HG02623 (cell line): ENCODE measurements around the gene DCN.

Source experiments
- ATAC-seq: cut with Tn5 transposase; IDR thresholded peaks from one replicate; pipeline ENCODE4 v1.9.1; 2021; ENCODE audit warnings: moderate library complexity; ENCODE audit not compliant: unreplicated experiment

DCN gene

DNA sequence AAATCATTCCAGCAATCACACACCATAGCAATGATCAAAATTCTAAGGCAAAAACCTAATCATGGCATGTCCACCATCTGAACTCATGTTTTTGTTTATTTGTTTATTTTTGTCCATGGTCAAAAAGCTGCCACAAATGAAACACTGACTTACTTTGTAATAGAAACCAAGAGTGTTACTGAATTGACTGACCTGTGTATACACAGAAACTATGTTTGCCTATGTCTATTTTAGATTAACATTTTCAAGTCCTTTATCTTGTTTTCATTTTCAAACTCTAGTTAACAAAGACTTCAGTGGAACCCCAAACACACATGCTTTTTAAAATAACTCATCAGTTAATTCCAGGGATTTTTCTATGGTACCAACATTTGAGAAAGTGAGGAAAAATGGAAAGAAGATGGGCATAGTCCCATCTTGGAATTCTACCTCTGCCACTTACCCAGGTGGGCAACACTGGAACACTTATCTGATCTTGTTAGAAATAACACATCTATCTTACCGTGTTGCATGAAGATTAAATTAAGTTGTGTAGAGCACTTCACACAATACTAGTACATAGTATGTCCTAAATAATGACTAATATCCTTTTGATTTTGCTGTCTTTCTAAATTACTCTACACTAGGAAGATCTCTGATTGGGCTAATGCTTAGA lies 77.7 kb downstream of the DCN start:
- ATAC-seq: peak; percentile 60

DNA sequence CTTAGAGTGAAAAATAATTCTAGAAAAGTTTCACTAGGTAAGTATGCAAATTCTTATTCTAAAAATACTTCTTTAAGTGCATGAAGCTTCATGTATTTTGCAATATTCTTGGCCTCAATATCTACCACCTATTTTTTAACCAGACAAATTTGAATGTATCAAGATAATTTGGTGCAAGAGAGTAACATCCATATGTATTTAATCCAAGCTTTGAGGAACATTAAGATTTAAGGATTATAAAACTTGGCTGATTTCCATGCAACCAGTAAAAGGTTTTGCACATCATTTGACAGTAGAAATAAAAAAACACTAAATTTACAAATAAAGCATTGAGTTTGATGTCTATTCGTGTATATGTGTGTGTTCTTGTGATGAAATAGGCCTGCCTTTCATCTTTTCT lies 79.0 kb downstream of the DCN start:
- ATAC-seq: no peak

DNA sequence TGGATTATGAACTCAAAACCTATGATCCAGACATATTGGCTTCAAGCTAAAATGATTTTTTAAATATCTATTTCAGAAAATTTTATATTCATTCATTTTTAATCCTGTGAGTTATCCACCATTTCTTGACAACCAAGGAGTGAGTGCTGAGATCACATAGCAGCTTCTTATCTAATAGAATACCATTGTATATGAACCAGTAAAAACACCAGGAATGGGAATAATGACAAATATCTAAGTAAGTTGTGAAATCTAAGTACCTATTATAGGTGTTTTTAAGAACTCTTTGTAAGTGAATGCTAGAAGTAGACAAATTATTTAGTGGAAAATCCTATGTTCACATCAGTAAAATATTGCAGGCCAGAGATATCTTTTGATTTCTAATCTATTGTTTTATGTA lies 79.5 kb downstream of the DCN start:
- no peak for ATAC-seq

DNA sequence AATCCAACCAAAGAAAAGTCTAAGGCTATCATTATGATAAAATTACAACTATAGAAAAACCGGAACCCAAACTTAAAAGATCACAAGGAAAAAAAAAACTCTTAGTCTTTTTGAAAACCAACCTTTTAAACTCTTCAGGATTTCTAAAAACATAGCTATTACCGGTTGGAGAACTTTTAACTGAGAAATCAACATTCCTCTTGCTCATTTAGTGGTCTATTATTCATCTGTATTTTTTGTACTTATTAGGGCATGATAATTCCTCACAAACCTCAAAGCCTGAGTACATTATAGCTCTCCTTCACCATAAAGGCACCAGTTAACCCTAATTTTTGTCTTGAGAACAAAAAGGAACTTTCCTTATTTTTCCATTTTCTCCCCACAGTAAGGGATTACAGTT lies 81.7 kb downstream of the DCN start:
- ATAC-seq: no peak

DNA sequence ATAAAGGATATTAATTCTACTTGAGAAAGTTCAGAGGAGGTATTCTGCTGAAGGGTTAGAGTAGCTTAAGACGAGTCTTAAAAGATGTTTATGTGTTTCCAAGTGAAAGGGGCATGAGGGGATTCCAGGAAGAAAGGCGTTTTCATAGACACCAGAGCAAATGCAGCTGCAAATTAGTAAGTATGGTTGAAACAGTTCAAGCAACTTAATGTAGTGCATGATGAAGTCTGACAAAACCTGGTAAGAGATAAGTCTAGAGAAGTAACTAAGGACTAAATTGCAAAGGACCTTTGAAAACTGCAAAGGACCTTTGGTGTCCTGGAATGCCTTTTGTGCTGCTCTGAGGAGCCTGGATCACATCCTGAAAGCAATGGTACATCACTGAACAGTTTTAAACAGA lies 82.8 kb downstream of the DCN start:
- ATAC-seq: no peak

DNA sequence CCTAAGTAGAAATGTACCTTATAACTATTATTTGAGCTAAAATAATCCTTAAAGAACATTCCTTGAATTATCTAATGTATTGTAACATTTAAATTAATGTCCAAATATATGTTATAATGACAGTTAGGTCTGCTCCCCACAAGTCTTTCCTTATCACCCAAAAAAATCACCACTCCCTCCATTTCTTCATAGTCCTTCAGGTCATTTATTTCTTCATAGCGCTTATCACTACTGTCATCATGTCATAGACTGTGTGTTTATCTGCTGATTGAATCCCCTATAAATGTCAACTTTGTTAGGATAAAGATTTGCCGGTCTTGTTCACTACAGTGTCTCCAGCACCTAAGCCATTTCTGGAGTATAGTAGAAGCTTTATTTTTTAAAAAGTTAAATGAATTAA lies 83.3 kb downstream of the DCN start:
- no peak for ATAC-seq

DNA sequence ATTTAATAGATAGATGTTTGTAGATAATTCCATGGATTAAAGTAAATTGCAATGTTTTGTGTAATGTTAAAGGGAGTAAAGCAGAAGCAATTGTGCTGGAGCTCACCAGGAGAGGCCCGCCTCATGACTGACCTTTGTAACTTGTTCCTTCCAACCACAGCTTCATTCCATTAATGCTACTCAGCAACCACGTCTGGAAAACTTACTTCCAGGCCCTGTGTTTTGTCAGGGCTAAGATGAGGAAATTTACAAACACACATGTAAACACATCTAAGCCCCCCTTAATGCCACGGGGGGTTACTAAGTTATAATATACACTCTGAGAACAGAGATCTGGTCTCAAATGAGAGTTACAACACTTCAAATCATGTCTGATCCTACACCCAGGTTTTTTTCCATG lies 83.7 kb downstream of the DCN start:
- ATAC-seq: no peak

DNA sequence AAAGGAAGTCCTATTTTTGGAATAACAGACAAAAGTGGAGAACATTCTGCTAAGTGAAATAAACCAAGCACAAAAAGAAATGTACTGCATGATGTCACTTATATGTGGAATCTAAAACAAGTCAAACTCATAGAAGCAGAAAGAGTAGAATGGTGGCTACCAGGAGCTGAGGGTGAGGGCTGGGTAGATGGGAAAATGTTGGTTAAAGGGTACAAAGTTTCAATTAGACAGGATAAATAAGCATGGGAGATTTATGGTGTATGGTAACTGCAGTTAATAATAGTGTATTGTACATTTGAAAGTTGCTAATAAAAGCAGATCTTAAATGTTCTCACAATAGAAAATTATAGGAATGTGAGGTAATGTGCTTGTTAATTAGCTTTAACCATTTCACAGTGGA lies 84.2 kb downstream of the DCN start:
- no peak for ATAC-seq

DNA sequence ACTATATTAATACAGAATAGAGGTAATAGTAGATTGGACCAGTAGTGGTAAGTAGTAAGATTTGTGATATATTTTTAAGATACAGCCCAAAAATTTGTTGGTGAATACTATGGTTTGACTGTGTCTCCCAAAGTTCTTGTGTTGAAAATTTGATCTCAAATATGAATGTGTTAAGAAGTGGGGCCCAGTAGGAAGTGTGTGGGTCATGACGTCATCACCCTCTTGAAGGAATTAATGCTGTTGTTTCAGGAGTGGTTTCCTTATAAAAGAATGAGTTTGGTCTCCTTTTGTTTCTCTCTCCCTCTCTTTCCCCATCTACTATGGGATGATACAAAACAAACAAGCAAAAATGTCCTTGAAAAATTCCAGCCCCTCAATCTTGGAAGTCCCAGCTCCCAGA lies 87.7 kb downstream of the DCN start:
- ATAC-seq: no peak

DNA sequence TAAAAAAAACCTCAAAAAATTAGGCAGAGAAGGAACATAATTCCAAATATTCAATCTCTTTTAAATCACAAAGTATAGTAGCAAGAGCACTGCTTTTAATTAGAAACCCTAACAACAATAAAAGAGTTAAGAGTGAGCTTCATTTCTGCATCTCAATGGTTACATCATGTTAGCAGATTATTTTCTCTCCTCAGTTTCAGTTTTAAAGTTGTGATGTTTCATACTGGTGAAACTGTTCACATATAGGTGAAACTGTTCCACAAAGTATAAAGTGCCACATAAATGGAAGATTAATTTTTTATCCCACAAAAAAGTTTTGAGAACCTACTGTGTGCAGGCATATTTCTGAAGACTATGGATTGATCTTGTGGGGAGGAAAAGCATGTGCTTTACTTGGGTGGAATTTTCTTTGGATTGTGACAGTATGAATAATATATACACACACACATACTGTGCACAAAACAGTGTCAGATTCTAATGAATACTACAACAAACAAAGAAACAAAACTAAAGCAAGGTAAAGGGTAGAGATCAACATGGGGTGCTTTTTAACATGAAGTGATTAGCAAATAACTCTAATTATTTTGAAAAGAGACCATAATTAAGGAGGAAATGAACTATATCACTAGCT lies 88.5 kb downstream of the DCN start:
- no peak for ATAC-seq

DNA sequence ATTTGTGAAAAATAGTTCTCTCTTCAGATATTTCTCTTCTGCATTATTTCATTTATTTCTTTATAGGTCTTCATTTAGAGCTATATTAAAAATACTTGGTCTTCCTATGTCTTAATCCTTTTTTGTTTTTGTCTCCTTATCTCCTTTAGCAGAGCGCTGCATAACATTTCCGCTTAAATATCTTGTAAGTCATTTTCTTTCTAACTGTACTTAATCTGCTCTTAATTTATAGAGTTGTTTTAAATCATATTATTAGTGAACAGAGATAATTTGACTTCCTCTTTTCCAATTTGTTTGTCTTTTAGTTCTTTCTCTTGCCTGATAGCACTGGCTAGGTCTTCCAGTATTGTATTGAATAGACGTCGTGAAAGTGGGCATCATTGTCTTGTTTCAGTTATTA lies 89.3 kb downstream of the DCN start:
- no peak for ATAC-seq

DNA sequence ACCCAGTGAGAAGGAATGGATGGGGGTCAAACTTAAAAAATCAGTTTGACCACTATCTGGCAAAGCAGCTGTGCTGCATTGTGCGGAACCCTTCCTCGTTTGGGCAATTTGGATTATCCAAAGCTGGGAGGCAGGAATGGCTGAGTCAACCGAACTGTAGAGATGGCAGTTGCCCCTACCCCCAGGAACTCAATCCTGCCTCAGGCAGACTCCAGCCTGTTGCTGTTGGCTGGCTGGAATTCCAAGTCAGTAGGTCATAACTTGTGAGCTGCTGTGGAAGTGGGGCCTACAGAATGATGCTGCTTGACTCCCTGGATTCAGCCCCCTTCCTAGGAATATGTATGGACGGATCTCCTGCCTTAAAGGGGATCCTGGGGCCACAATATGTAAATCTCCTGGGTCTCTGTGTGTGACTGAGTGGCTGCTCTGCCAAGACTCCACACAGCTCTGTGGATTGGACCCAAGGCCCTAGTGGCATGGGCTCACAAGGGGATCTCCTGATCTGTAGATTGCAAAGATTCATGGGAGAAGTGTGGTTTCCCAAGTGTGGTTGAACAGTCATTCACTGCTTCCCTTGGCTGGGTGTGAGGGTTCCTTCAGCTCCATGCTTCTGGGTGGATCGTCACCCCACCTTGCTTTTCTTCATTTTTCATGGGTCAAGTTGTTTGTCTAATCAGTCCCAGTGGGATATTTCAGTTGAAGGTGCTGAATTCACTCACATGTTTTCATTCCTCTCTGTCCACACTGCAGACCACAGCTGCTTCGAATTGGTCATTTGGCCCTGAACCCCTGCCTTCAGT lies 90.5 kb downstream of the DCN start:
- no peak for ATAC-seq
